HepG2 (cell line): ENCODE data around the gene PRIM2. TPM values are rescaled to one million over a fixed set of nuclear protein-coding genes. Genes with fewer than 3 reads are reported as not detected.
"Not testable (repeated sequence)": the region's sequence is repeated elsewhere in the genome, so short reads cannot be mapped to it uniquely, and the experiment has no call there.

Experiments
- ATAC-seq: fragments of 200-7000 bp; cut with Tn5 transposase; 3 replicates; pipeline ENCODE4 v1.9.1; 2020; ENCODE audit warnings: mild to moderate bottlenecking, moderate library complexity
- BruUV-seq: library from RNA; stranded (reverse); fragments of 400-500 nt; replicated peaks from 2 replicates; lab custom pipeline; 2021; lab: Mats Ljungman, UMichigan
- CTCF ChIA-PET: fragments of 300-600 bp; formaldehyde crosslinking; extraction: SDS; loops from one replicate; lab custom pipeline; 2021; ENCODE audit warnings: low total read pairs, inconsistent platforms, low intra/inter-chr PET ratio; lab: Yijun Ruan, JAX
- POLR2A ChIA-PET: fragments of 350-600 bp; sonication (Branson Sonifier 250); formaldehyde crosslinking; loops from one replicate; lab custom pipeline; 2020; ENCODE audit warnings: antibody characterized with exemption, inconsistent platforms; lab: Yijun Ruan, JAX
- DNase-seq: peaks from one replicate; pipeline ENCODE4 v3.0.0-alpha.2; 2015; ENCODE audit warnings: low spot score
- FAIRE-seq: peaks from 3 replicates; lab custom pipeline; 2011; peaks lifted over from hg19 to GRCh38; lab: Jason Lieb, UNC
- H2AFZ ChIP-seq: one replicate; pipeline ENCODE4 v1.6.1; 2011; ENCODE audit warnings: low read length, inconsistent platforms
- H3K27ac ChIP-seq: fragments of 300-600 bp; 3 replicates; pipeline ENCODE4 v1.8.0; 2011; ENCODE audit warnings: mixed run types, mild to moderate bottlenecking, mixed read lengths, low read length, inconsistent platforms; ENCODE audit not compliant: insufficient read depth; ENCODE audit errors: extremely low read length
- H3K27me3 ChIP-seq, 2 experiments: fragments of 200-600 bp in 1 of 2; 2 replicates in 1 of 2; 3 replicates in 1 of 2; pipeline versions ENCODE4 v1.6.0 to v1.8.0; 2011; ENCODE audit warnings: low read length in 2 of 2, mild to moderate bottlenecking in 2 of 2, moderate library complexity in 2 of 2, inconsistent platforms in 1 of 2; ENCODE audit not compliant: insufficient read depth in 2 of 2, control insufficient read depth in 1 of 2
- H3K36me3 ChIP-seq, 2 experiments: fragments of 200-600 bp in 1 of 2; replicated peaks in 1 of 2; 2 replicates in 1 of 2; 3 replicates in 1 of 2; pipeline versions ENCODE4 v1.5.1 to v1.8.0; 2011; ENCODE audit warnings: low read length in 2 of 2, inconsistent platforms in 1 of 2; ENCODE audit not compliant: insufficient read depth in 2 of 2, control insufficient read depth in 1 of 2
- H3K4me1 ChIP-seq: 2 replicates; pipeline ENCODE4 v1.5.1; 2012; ENCODE audit warnings: low read length, inconsistent platforms; ENCODE audit not compliant: insufficient read depth
- H3K4me2 ChIP-seq: 2 replicates; pipeline ENCODE4 v1.6.0; 2011; ENCODE audit warnings: low read depth, low read length, inconsistent platforms
- H3K4me3 ChIP-seq, 3 experiments: fragments of 200-600 bp in 1 of 3; sonication (generic), shearing (Covaris generic) in 1 of 3; replicated peaks in 1 of 3; 2 replicates each; pipeline ENCODE4 v1.5.1; 2011 to 2016; ENCODE audit warnings: low read length in 3 of 3, inconsistent platforms in 2 of 3, low read depth in 2 of 3, mild to moderate bottlenecking in 2 of 3, control low read depth in 1 of 3, mixed read lengths in 1 of 3; ENCODE audit not compliant: insufficient read depth in 1 of 3
- H3K79me2 ChIP-seq: one replicate; pipeline ENCODE4 v1.6.1; 2011; ENCODE audit warnings: low read length, inconsistent platforms; ENCODE audit not compliant: insufficient read depth
- H3K9ac ChIP-seq: 2 replicates; pipeline ENCODE4 v1.6.0; 2011; ENCODE audit warnings: mild to moderate bottlenecking, low read depth, low read length, inconsistent platforms; ENCODE audit not compliant: insufficient read depth
- H3K9me3 ChIP-seq: 2 replicates; pipeline ENCODE4 v1.5.1; 2012; ENCODE audit warnings: mild to moderate bottlenecking, low read length
- H4K20me1 ChIP-seq: 2 replicates; pipeline ENCODE4 v1.6.0; 2011; ENCODE audit warnings: inconsistent platforms, mild to moderate bottlenecking, low read length, moderate library complexity; ENCODE audit not compliant: insufficient read depth
- KDM6A ChIP-seq: IDR thresholded peaks from 2 replicates; pipeline ENCODE4 v1.6.1; 2016; ENCODE audit warnings: low read depth
- RFX5 ChIP-seq: IDR thresholded peaks from 2 replicates; pipeline ENCODE4 v1.6.1; 2011; ENCODE audit warnings: low read depth, low read length, improper control_type of control experiment
- ZEB1 ChIP-seq: IDR thresholded peaks from 2 replicates; pipeline ENCODE4 v1.6.1; 2012; ENCODE audit warnings: mild to moderate bottlenecking, low read depth, inconsistent platforms; ENCODE audit not compliant: insufficient replicate concordance
- ZNF281 ChIP-seq: sonication (generic); formaldehyde crosslinking; IDR thresholded peaks from 2 replicates; pipeline ENCODE4 v1.4.0; 2020; ENCODE audit warnings: missing genetic modification reagents, borderline replicate concordance
- ZNF282 ChIP-seq: fragments of 450-650 bp; IDR thresholded peaks from 2 replicates; pipeline ENCODE4 v1.6.1; 2018; ENCODE audit not compliant: partially characterized antibody
- ZNF44 ChIP-seq: sonication (generic); formaldehyde crosslinking; IDR thresholded peaks from 2 replicates; pipeline ENCODE4 v1.5.1; 2020; ENCODE audit warnings: mild to moderate bottlenecking, missing genetic modification reagents
- ZNF670 ChIP-seq: sonication (generic); formaldehyde crosslinking; IDR thresholded peaks from 2 replicates; pipeline ENCODE4 v1.8.0; 2022; ENCODE audit warnings: mild to moderate bottlenecking, missing genetic modification reagents, borderline replicate concordance
- WGBS: methylation state at CpG from one replicate; pipeline ENCODE4 v1.1.6; 2017; ENCODE audit warnings: low lambda C conversion rate; 5-methylcytosine and 5-hydroxymethylcytosine counted together
- in situ Hi-C: cut with HindIII; loops from 2 replicates; pipeline ENCODE4 v1.10.0; 2017; ENCODE audit warnings: low pct_unique_long_range_greater_than_20kb; ENCODE audit not compliant: extremely low pct_ligation_motif_present
- intact Hi-C: fragments of 100-400 bp; cut with micrococcal nuclease; formaldehyde crosslinking; loops from one replicate; pipeline ENCODE4 v1.10.0; 2022; ENCODE audit not compliant: unreplicated experiment
- polyA plus RNA-seq, 8 experiments: library from polyadenylated mRNA; depleted of rRNA in 3 of 8; stranded (reverse) in 7 of 8; unstranded in 1 of 8; fragments of >200 nt; fragmentation: Illumina TruSeq in 4 of 8; extraction: Trizol in 4 of 8; gene quantifications; 2 replicates each; pipeline versions ENCODE4 v1.2.1 to v1.2.3, GENCODE V29; 2011 to 2016; ENCODE audit warnings: low read depth in 4 of 8, missing spikeins in 1 of 8, mixed read lengths in 1 of 8; ENCODE audit not compliant: insufficient read depth in 1 of 8
- total RNA-seq, 5 experiments: library from RNA; depleted of rRNA; stranded (reverse); fragments of >200 nt; fragmentation: Illumina TruSeq; extraction: Trizol; gene quantifications; 2 replicates each; pipeline ENCODE4 v1.2.3, GENCODE V29; 2016; ENCODE audit warnings: low read depth in 1 of 5
- TF ChIP-seq, protein P1 (sequence below): fragments of 450-650 bp; IDR thresholded peaks from 2 replicates; pipeline ENCODE4 v1.6.1; 2017
- TF ChIP-seq, protein P2 (sequence below): sonication (generic); formaldehyde crosslinking; IDR thresholded peaks from 2 replicates; pipeline ENCODE4 v1.4.0; 2020; ENCODE audit warnings: missing genetic modification reagents

The PRIM2 gene
- total and polyA plus RNA-seq, 2 of the 13 experiments (the other 11 are each of a cell fraction or from before 2014, with no cell fraction given): 8.0 to 52.7 TPM

GRCh38 chr6:57274113-57274824, 43.2 kb upstream of the PRIM2 start:
- FAIRE-seq, H3K79me2 ChIP-seq, POLR2A ChIA-PET, ATAC-seq, H4K20me1 ChIP-seq, CTCF ChIA-PET, in situ Hi-C loops, H2AFZ ChIP-seq, H3K9ac ChIP-seq, H3K27ac ChIP-seq, H3K9me3 ChIP-seq, H3K36me3 ChIP-seq, H3K4me1 ChIP-seq, H3K27me3 ChIP-seq, DNase-seq, BruUV-seq, intact Hi-C loops: not testable (repeated sequence)
- peak; percentile 63; the same call in 1 of the 2 replicates for TF ChIP-seq ZNF281 (CRISPR knock-in tag)
- Histone ChIP-seq H3K4me2 (peak overlapping the region; percentile 72), H3K4me3 (peak overlapping the region in 2 of 3 experiments; percentile 35 to 44; a peak in 3 of 6 replicates)
- 45% methylated on average over 12 of the region's 17 CpGs for WGBS

GRCh38 chr6:57275384-57275783, 42.0 kb upstream of the PRIM2 start:
- BruUV-seq: no TSS peak
- H2AFZ ChIP-seq: no peak overlapping the region
- no peaks in the 10 kb centered on the region for H3K36me3 ChIP-seq
- no peak overlapping the region for H3K4me3 ChIP-seq
- ATAC-seq: no peak
- peaks cover 7% of the 10 kb centered on the region for H3K4me1 ChIP-seq
- ChIA-PET CTCF (no interaction called here), POLR2A (no interaction called here)
- no peaks in the 10 kb centered on the region for H3K79me2 ChIP-seq
- no peak for DNase-seq
- no peak for FAIRE-seq
- no peaks in the 10 kb centered on the region for H3K9me3 ChIP-seq
- no peak overlapping the region for H3K9ac ChIP-seq
- peaks cover 0 to 7% of the 10 kb centered on the region in 2 experiments; a peak in 2 of 5 replicates for H3K27me3 ChIP-seq
- 46% methylated on average over 3 of the region's 3 CpGs for WGBS
- no peak overlapping the region for H3K4me2 ChIP-seq
- no peak overlapping the region for H3K27ac ChIP-seq
- in situ Hi-C loops: no loop called here
- intact Hi-C loops: no loop called here
- no peaks in the 10 kb centered on the region for H4K20me1 ChIP-seq
- TF ChIP-seq ZNF670 (CRISPR knock-in tag) (no peak), RFX5 (no peak), ZEB1 (no peak), KDM6A (CRISPR knock-in tag) (no peak), ZNF44 (no peak), ZNF282 (no peak)
- TF ChIP-seq, protein P1, sequence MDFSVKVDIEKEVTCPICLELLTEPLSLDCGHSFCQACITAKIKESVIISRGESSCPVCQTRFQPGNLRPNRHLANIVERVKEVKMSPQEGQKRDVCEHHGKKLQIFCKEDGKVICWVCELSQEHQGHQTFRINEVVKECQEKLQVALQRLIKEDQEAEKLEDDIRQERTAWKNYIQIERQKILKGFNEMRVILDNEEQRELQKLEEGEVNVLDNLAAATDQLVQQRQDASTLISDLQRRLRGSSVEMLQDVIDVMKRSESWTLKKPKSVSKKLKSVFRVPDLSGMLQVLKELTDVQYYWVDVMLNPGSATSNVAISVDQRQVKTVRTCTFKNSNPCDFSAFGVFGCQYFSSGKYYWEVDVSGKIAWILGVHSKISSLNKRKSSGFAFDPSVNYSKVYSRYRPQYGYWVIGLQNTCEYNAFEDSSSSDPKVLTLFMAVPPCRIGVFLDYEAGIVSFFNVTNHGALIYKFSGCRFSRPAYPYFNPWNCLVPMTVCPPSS: no peak
- TF ChIP-seq, protein P2, sequence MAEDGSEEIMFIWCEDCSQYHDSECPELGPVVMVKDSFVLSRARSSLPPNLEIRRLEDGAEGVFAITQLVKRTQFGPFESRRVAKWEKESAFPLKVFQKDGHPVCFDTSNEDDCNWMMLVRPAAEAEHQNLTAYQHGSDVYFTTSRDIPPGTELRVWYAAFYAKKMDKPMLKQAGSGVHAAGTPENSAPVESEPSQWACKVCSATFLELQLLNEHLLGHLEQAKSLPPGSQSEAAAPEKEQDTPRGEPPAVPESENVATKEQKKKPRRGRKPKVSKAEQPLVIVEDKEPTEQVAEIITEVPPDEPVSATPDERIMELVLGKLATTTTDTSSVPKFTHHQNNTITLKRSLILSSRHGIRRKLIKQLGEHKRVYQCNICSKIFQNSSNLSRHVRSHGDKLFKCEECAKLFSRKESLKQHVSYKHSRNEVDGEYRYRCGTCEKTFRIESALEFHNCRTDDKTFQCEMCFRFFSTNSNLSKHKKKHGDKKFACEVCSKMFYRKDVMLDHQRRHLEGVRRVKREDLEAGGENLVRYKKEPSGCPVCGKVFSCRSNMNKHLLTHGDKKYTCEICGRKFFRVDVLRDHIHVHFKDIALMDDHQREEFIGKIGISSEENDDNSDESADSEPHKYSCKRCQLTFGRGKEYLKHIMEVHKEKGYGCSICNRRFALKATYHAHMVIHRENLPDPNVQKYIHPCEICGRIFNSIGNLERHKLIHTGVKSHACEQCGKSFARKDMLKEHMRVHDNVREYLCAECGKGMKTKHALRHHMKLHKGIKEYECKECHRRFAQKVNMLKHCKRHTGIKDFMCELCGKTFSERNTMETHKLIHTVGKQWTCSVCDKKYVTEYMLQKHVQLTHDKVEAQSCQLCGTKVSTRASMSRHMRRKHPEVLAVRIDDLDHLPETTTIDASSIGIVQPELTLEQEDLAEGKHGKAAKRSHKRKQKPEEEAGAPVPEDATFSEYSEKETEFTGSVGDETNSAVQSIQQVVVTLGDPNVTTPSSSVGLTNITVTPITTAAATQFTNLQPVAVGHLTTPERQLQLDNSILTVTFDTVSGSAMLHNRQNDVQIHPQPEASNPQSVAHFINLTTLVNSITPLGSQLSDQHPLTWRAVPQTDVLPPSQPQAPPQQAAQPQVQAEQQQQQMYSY (CRISPR knock-in tag): no peak
